HFFc6 (cell line): ENCODE results near the gene CFAP251. TPM values are rescaled to one million over a fixed set of nuclear protein-coding genes. Genes with fewer than 3 reads are reported as not detected.
"Not testable (repeated sequence)": the region's sequence is repeated elsewhere in the genome, so short reads cannot be mapped to it uniquely, and the experiment has no call there.

Source experiments
- DNase-seq: peaks from one replicate; pipeline ENCODE4 v3.0.0-alpha.2; 2018
- H3K27ac Mint-ChIP-seq: 2 replicates; pipeline ENCODE4 v1.8.0; 2020; ENCODE audit warnings: mild to moderate bottlenecking, mixed read lengths
- H3K27me3 Mint-ChIP-seq: 2 replicates; pipeline ENCODE4 v1.8.0; 2021; ENCODE audit warnings: mild to moderate bottlenecking, moderate library complexity, mixed read lengths; ENCODE audit not compliant: insufficient read depth
- H3K36me3 Mint-ChIP-seq: 2 replicates; pipeline ENCODE4 v1.8.0; 2021; ENCODE audit warnings: low read depth, mixed read lengths
- H3K4me1 Mint-ChIP-seq: 2 replicates; pipeline ENCODE4 v1.8.0; 2020; ENCODE audit warnings: low read depth, mixed read lengths
- H3K4me3 Mint-ChIP-seq: 2 replicates; pipeline ENCODE4 v1.8.0; 2020; ENCODE audit warnings: mild to moderate bottlenecking, moderate library complexity, mixed read lengths
- H3K9me3 Mint-ChIP-seq: 2 replicates; pipeline ENCODE4 v1.8.0; 2020; ENCODE audit warnings: mild to moderate bottlenecking, mixed read lengths
- total RNA-seq, 6 experiments: library from RNA; stranded (reverse); fragmentation: NEBNext Ultra II Directional; extraction: Animal tissue kit (Norgen Biotek cat#: 25700); gene quantifications; 2 replicates in 1 of 6; 3 replicates in 5 of 6; pipeline ENCODE4 v1.2.3, GENCODE V29; 2021
- TF ChIP-seq, protein P1 (sequence below): fragments of 200-600 bp; sonication (generic); IDR thresholded peaks from 2 replicates; pipeline ENCODE4 v1.5.0; 2021; ENCODE audit warnings: antibody characterized with exemption, mild to moderate bottlenecking

CFAP251 gene
- total RNA-seq, 6 experiments from 2014 or later: 0.66 to 4.2 (median 3.3) TPM

GRCh38 chr12:121874071-121874470, 44.3 kb upstream of the CFAP251 start:
- no peaks in the 10 kb centered on the region for H3K36me3 Mint-ChIP-seq
- TF ChIP-seq, protein P1, sequence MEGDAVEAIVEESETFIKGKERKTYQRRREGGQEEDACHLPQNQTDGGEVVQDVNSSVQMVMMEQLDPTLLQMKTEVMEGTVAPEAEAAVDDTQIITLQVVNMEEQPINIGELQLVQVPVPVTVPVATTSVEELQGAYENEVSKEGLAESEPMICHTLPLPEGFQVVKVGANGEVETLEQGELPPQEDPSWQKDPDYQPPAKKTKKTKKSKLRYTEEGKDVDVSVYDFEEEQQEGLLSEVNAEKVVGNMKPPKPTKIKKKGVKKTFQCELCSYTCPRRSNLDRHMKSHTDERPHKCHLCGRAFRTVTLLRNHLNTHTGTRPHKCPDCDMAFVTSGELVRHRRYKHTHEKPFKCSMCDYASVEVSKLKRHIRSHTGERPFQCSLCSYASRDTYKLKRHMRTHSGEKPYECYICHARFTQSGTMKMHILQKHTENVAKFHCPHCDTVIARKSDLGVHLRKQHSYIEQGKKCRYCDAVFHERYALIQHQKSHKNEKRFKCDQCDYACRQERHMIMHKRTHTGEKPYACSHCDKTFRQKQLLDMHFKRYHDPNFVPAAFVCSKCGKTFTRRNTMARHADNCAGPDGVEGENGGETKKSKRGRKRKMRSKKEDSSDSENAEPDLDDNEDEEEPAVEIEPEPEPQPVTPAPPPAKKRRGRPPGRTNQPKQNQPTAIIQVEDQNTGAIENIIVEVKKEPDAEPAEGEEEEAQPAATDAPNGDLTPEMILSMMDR: no peak
- H3K4me1 Mint-ChIP-seq: peaks cover 14% of the 10 kb centered on the region
- no peaks in the 10 kb centered on the region; the same call in 1 of the 2 replicates for H3K27me3 Mint-ChIP-seq
- no peaks in the 10 kb centered on the region for H3K9me3 Mint-ChIP-seq
- no peak overlapping the region for H3K27ac Mint-ChIP-seq
- DNase-seq: no peak
- H3K4me3 Mint-ChIP-seq: no peak overlapping the region

- no peaks in the 10 kb centered on the region; the same call in 1 of the 2 replicates for H3K27me3 Mint-ChIP-seq
- H3K36me3 Mint-ChIP-seq: no peaks in the 10 kb centered on the region
- H3K4me1 Mint-ChIP-seq: peaks cover 14% of the 10 kb centered on the region
- no peak overlapping the region for H3K27ac Mint-ChIP-seq
- TF ChIP-seq, protein P1: no peak
- no peak overlapping the region for H3K4me3 Mint-ChIP-seq
- no peak for DNase-seq
- no peaks in the 10 kb centered on the region for H3K9me3 Mint-ChIP-seq
Observed at GRCh38 chr12:121875582-121875981, 42.8 kb upstream of the CFAP251 start.

- not testable (repeated sequence) for H3K27me3 Mint-ChIP-seq, H3K9me3 Mint-ChIP-seq, DNase-seq, H3K27ac Mint-ChIP-seq, H3K36me3 Mint-ChIP-seq, H3K4me3 Mint-ChIP-seq
- H3K4me1 Mint-ChIP-seq: peaks cover 14% of the 10 kb centered on the region
Observed at GRCh38 chr12:121876080-121876447, 42.3 kb upstream of the CFAP251 start.

GRCh38 chr12:121883315-121883660, 35.1 kb upstream of the CFAP251 start:
- TF ChIP-seq, protein P1: no peak
- H3K27me3 Mint-ChIP-seq: peaks cover 2% of the 10 kb centered on the region
- H3K4me3 Mint-ChIP-seq: no peak overlapping the region
- no peak overlapping the region for H3K27ac Mint-ChIP-seq
- H3K9me3 Mint-ChIP-seq: no peaks in the 10 kb centered on the region; the same call in 1 of the 2 replicates
- DNase-seq: no peak
- H3K36me3 Mint-ChIP-seq: 0 out of 2 replicates have a peak, but pooled peaks cover 2% of the 10 kb centered on the region
- peaks cover 13% of the 10 kb centered on the region; the same call in 1 of the 2 replicates for H3K4me1 Mint-ChIP-seq

DNA sequence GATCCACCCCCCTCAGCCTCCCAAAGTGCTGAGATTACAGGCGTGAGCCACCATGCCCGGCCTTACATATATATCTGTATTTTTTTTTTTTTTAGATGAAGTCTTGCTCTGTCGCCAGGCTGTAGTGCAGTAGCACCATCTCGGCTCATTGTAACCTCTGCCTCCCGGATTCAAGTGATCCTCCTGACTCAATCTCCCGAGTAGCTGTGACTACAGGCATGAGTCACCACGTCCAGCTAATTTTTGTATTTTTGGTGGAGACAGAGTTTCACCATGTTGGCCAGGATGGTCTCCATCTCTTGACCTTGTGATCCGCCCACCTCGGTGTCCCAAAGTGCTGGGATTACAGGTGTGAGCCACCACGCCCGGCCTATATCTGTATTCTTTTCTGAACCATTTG, 33.3 kb upstream of the CFAP251 start:
- Mint-ChIP-seq H3K36me3 (peaks cover 11% of the 10 kb centered on the region), H3K27ac (peak overlapping the region; percentile 13; the same call in 1 of the 2 replicates), H3K4me1 (peaks cover 24% of the 10 kb centered on the region)
- peak; percentile 48 for DNase-seq
- H3K9me3 Mint-ChIP-seq, H3K27me3 Mint-ChIP-seq, H3K4me3 Mint-ChIP-seq: not testable (repeated sequence)

DNA sequence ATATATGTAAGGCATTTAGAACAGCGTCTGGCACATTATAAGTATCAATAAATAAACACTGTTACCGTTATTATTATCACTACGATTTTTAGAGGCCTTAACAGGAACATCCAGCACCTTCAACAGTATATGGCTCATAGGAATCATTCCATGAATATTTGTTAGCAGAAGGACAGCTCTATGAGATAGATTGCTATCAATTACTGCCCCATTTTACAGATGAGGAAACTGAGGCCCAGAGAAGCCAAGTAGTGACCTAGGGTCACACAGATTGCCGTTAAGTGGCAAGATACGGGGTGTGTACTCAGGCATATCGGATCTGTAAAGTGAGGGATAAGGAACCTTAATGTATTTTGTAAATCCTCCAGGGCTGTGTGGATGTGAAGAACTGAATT, 30.3 kb upstream of the CFAP251 start:
- Mint-ChIP-seq H3K9me3 (no peaks in the 10 kb centered on the region; the same call in 1 of the 2 replicates), H3K4me1 (peaks cover 29% of the 10 kb centered on the region), H3K4me3 (peak overlapping the region; percentile 96), H3K27me3 (peaks cover 2% of the 10 kb centered on the region), H3K36me3 (peaks cover 15% of the 10 kb centered on the region), H3K27ac (peak overlapping the region; percentile 99)
- no peak for DNase-seq
- TF ChIP-seq, protein P1: no peak
